ENCODE measurements around the gene FCER1G.
"Not testable (repeated sequence)": the region's sequence is repeated elsewhere in the genome, so short reads cannot be mapped to it uniquely, and the experiment has no call there.

FCER1G gene

DNA sequence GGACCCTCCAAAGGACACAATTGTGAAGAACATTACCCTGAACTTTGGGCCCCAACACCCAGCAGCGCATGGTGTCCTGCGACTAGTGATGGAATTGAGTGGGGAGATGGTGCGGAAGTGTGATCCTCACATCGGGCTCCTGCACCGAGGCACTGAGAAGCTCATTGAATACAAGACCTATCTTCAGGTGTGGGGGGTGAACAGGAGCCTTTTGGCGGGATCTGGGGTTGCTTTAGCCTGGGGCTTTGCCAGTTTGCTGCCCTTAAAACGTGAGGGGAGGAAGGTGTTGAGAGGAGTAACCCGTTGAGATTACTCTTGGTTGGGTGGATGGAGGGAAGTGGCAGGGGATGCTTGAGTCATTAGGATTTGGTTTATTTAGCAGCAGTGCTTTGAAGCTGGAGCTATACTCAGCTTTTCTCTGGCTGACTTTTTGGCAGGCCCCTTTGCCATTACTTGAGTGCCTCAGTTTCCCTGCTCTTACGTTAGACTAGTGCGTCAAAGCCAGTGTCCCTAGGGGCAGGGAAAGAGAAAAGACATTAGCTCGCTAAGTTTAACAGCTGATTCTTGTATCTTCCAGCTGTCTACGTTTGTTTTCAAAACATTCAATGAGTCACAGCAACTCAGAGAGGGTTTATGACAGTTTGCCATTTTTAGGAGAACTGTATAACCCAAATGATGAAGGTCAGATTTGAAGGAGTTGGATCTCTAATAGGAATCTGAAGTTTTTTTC is 8.5 kb upstream of the FCER1G start:
- Mint-ChIP-seq H3K4me3 (no peak overlapping the region), H3K36me3 (peaks cover 43 to 54% of the 10 kb centered on the region in 2 donors), H3K27me3 (no peaks in the 10 kb centered on the region), H3K27ac (no peak overlapping the region), H3K4me1 (peaks cover 24 to 30% of the 10 kb centered on the region in 2 donors), H3K9me3 (no peaks in the 10 kb centered on the region)
- DNase-seq (no peak), ATAC-seq (replicated peaks) (no peak)

DNA sequence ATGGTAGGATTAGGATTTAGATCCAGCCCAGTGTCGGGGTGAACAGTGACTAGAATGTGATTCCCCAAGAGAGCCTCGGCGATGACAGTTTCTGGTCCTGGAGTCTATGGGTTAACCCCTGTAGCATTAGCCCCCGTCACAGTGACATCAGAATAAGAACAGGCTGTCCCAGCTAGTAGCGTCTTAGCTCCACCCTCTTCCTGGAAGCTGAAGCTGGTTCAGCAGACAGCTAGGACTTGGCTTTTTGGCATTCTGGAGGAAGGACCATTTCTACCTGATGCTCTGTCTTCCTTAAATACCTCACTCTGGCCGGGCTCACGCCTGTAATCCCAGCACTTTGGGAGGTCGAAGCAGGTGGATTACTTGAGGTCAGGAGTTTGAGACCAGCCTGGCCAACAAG is 7.9 kb upstream of the FCER1G start:
- H3K27ac Mint-ChIP-seq: no peak overlapping the region
- H3K36me3 Mint-ChIP-seq: peaks cover 48 to 60% of the 10 kb centered on the region in 2 donors
- no peaks in the 10 kb centered on the region for H3K27me3 Mint-ChIP-seq
- H3K4me3 Mint-ChIP-seq: no peak overlapping the region
- DNase-seq (no peak), ATAC-seq (replicated peaks) (no peak)
- H3K9me3 Mint-ChIP-seq: no peaks in the 10 kb centered on the region
- peaks cover 22 to 26% of the 10 kb centered on the region in 2 donors for H3K4me1 Mint-ChIP-seq

DNA sequence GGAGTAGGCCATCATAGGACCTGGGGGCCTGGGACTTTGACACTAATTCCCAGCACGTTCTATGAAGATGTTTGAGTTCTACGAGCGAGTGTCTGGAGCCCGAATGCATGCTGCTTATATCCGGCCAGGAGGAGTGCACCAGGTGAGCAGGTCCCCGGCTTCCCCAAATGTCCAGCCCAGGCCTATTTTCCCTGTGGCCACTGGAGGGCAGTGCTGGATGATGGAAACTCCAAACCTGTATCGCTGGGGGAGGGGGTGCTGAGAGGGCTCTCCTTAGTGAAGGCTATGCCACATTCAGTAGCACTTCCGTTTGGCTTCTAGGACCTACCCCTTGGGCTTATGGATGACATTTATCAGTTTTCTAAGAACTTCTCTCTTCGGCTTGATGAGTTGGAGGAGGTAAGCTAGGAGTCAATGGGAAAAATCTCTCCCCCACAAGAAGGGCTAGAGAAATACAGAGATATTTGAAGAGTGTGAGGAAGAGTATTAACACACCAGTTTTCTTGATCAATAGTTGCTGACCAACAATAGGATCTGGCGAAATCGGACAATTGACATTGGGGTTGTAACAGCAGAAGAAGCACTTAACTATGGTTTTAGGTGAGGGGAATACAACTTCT is 5.2 kb upstream of the FCER1G start:
- Mint-ChIP-seq H3K27ac (no peak overlapping the region), H3K4me3 (no peak overlapping the region), H3K27me3 (peaks cover under 1 to 1% of the 10 kb centered on the region in 2 donors), H3K9me3 (no peaks in the 10 kb centered on the region), H3K36me3 (peaks cover 63 to 74% of the 10 kb centered on the region in 2 donors), H3K4me1 (peaks cover 16 to 25% of the 10 kb centered on the region in 2 donors)
- ATAC-seq (replicated peaks): peak; percentile 91 to 97
- peak; percentile 65 for DNase-seq

DNA sequence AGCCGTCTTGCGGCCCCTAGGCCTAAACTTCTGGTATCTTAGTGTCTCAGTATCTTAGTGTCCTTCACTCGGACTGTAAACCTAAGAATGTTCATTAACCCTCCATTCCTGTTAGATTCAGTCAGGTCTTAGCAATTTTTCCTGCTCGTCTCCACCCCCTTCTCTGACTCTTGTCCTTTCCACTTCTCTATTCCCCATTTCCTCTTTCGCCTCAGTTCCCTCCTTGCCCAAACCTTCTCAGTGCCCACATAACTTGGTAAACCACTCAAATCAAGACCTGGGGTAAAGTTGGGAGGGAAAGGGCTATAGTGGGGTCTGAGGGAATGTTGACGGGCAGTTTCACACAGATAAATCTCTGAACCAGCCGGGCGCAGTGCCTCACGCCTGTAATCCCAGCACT is 726 bp upstream of the FCER1G start:
- ATAC-seq (replicated peaks): no peak
- no peak overlapping the region for H3K27ac Mint-ChIP-seq
- no peak for DNase-seq
- H3K9me3 Mint-ChIP-seq: no peaks in the 10 kb centered on the region
- no peak overlapping the region for H3K4me3 Mint-ChIP-seq
- peaks cover 33 to 47% of the 10 kb centered on the region in 2 donors for H3K4me1 Mint-ChIP-seq
- peaks cover 56 to 58% of the 10 kb centered on the region in 2 donors for H3K36me3 Mint-ChIP-seq
- peaks cover 8 to 16% of the 10 kb centered on the region in 2 donors for H3K27me3 Mint-ChIP-seq

DNA sequence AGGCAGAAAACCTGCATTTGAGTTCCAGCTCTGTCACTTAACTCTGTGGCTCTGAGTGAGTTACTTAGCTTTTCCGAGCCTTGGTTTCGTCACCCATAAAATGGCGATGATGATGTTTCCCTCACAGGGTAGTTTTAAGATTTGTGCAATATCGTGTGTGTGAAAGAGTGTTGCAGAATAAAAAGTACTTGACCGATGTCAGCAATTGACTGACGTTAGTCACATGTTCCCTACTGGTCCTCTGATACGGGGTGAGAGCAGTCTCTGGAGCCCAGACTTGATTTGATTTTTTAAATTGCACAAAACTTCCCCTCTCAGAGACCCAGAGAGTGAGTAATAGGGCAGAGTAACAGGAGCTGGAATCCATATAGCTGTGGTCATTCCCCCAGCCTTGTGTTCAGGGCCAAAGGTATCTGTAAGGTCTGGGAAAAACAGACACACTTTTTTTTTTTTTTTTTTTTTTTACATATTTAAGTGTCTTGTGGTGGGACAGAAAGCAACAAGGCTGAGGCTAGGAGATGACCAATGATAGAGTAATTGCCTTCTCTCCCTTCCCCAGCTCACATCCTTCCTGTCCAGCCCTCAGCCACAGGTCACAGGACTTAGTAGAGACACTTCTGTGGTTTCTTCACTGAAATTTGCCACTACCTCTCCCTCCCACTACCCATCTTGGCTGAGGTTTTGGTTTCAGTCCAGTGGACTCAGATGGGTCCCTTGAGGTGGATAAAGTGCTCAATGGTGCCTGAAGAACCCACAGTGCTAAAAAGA is 2.0 kb downstream of the FCER1G start:
- ATAC-seq (replicated peaks) (peak; percentile 89 to 93), DNase-seq (peak; percentile 54)
- peaks cover 29 to 31% of the 10 kb centered on the region in 2 donors for H3K36me3 Mint-ChIP-seq
- H3K27me3 Mint-ChIP-seq: peaks cover 25 to 37% of the 10 kb centered on the region in 2 donors
- H3K4me3 Mint-ChIP-seq: no peak overlapping the region
- H3K27ac Mint-ChIP-seq: peak overlapping the region; percentile 26
- no peaks in the 10 kb centered on the region for H3K9me3 Mint-ChIP-seq
- peaks cover 26 to 40% of the 10 kb centered on the region in 2 donors for H3K4me1 Mint-ChIP-seq

DNA sequence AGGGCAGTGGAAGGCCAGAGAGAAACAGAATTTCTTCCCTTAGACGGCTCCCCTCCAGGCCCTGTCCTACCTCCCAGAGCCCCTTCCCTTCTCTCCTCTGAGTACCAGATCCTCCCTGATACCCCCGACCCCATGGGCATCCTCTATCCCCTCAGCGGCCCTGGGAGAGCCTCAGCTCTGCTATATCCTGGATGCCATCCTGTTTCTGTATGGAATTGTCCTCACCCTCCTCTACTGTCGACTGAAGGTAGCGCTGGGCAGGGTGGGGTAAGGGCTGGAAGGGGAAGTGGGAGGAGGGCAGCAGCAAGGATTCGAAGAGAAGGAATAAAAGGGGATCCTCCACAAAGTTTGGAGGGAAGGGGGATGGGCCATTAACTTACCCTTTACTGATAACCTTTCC is 2.7 kb downstream of the FCER1G start:
- Mint-ChIP-seq H3K4me1 (peaks cover 26 to 40% of the 10 kb centered on the region in 2 donors), H3K27me3 (peaks cover 32 to 44% of the 10 kb centered on the region in 2 donors), H3K4me3 (no peak overlapping the region), H3K36me3 (peaks cover 24 to 26% of the 10 kb centered on the region in 2 donors), H3K9me3 (no peaks in the 10 kb centered on the region), H3K27ac (no peak overlapping the region)
- ATAC-seq (replicated peaks) (no peak), DNase-seq (no peak)

DNA sequence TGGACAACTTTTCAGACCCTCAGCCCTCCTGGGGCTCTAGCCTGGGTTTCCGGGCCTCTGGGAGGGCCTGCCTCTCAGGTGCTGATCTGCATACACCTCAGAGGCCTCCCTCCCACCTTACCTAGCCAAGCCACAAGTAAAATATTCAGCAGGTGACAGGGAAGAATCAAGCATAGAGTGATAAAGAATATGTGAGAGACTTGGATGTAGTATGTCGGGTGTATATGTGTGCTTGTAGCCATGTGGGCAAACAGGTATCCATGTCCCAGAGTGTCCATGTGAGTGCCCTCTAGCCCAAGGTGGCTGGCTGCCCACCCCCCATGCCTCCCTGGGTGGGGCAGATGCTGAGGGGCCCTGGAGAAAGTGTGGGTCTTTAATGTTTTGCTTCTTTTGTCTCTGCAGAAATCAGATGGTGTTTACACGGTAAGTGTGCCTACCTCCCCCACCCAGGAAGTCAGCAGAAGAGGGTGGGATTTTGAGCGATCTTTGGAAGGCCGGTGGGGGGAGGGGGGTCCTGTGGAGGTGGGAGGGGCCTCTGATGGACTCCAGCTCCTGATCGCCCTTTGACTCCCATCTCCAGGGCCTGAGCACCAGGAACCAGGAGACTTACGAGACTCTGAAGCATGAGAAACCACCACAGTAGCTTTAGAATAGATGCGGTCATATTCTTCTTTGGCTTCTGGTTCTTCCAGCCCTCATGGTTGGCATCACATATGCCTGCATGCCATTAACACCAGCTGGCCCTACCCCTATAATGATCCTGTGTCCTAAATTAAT is 3.4 kb downstream of the FCER1G start:
- Mint-ChIP-seq H3K4me1 (peaks cover 26 to 40% of the 10 kb centered on the region in 2 donors), H3K27ac (peak overlapping the region; percentile 52), H3K4me3 (no peak overlapping the region), H3K36me3 (peaks cover 18 to 19% of the 10 kb centered on the region in 2 donors), H3K9me3 (no peaks in the 10 kb centered on the region), H3K27me3 (peaks cover 38 to 51% of the 10 kb centered on the region in 2 donors)
- no peak for DNase-seq
- ATAC-seq (replicated peaks): no peak

DNA sequence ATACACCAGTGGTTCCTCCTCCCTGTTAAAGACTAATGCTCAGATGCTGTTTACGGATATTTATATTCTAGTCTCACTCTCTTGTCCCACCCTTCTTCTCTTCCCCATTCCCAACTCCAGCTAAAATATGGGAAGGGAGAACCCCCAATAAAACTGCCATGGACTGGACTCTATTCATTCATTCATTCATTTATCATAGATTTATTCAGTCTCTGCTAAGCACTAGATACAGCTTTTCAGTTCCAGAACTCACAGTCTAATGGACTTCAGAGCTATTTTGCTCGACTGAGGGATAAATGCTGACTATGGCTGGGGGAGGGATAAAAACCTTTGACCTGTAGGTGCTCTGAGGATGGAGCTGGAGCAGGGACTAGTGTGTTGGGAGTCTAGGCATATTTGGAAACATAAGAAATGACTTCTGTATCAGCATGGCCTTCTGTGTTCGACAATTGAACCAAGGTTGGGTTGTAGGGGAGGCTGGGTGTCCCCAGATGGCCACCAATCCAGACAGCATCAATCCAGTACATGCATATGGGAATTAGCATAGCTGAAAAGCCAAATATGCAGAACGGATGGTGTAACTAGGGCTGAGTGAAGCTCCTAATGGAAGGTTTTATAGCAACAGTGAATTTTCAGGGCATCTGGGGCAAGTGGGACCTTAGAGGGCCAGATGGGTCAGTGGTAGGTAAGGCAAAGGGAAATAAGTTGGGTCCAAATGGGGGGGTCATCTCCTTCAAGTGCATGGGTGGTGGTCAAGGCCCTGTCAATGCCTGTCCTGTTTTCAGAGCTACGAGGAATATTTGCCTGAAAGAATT is 4.2 kb downstream of the FCER1G start:
- H3K4me1 Mint-ChIP-seq: peaks cover 26 to 38% of the 10 kb centered on the region in 2 donors
- peaks cover 45 to 57% of the 10 kb centered on the region in 2 donors for H3K27me3 Mint-ChIP-seq
- no peak for DNase-seq
- no peak for ATAC-seq (replicated peaks)
- peaks cover 10 to 11% of the 10 kb centered on the region in 2 donors for H3K36me3 Mint-ChIP-seq
- no peak overlapping the region for H3K4me3 Mint-ChIP-seq
- H3K27ac Mint-ChIP-seq: no peak overlapping the region
- no peaks in the 10 kb centered on the region for H3K9me3 Mint-ChIP-seq

DNA sequence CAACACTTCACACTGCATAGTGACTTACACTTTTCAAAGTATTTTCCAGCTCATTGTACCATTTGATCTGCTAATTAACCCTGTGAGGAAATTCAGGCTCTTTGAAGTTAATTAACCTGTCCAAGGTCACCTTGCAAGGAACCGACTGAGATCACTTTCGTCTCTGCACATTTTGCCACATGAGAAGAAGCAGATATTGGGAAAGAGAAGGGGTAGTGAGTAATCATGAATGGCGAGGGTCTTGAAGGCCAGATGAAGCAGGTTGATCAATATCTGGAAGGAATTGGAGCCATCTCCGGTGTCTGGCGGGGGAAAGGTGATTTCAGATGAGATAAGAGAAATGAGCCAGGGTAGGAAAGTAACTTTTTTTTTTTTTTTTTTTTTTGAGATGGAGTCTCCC is 4.9 kb downstream of the FCER1G start:
- Mint-ChIP-seq H3K36me3 (peaks cover 3 to 4% of the 10 kb centered on the region in 2 donors), H3K27ac (no peak overlapping the region), H3K4me3 (no peak overlapping the region), H3K4me1 (peaks cover 25 to 31% of the 10 kb centered on the region in 2 donors), H3K9me3 (no peaks in the 10 kb centered on the region), H3K27me3 (peaks cover 43 to 55% of the 10 kb centered on the region in 2 donors)
- DNase-seq: no peak
- no peak for ATAC-seq (replicated peaks)

DNA sequence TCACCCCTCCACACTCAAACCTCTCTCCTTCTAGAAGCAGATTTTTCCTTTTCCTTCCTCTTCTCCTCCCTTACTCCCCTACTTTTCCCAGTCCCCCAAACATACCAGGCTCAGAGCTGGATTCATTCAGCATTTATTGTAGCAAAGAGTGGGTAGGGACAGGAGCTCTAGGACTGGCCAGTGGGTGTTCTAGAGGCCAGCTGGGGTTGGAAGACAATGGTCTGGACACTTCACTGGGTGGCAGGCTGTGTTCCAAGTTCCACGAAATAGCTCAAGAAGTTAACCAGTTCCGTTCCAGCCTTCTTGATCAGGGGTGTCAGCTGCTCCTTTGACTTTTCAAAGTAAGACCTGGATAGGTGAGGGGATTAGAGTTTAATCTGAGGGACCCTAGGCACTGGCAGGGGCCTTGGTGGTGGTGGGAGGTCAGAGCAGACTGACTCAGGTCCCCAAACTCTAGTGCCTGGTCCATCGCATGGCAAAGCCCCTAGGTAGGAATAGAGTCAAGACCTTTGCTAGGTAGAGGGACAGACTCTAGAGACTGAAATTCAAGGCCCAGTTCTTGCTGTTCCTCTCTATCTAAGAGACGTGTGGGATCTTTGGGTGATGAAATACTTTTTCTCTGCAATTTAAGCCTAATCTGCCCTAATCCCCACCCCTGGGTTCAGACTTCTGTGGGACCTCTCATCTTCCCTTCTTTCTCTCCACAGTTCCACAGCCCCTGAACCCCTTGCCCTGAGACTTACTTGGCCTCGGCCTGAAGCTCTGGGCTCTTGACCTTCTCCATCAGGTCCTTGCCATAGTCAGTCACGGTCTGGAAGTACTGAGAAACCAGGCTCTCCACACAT is 7.3 kb downstream of the FCER1G start:
- Mint-ChIP-seq H3K4me3 (no peak overlapping the region), H3K36me3 (peaks cover 0 to 1% of the 10 kb centered on the region in 2 donors), H3K9me3 (no peaks in the 10 kb centered on the region), H3K4me1 (peaks cover 28 to 37% of the 10 kb centered on the region in 2 donors), H3K27ac (no peak overlapping the region), H3K27me3 (peaks cover 40 to 52% of the 10 kb centered on the region in 2 donors)
- no peak for DNase-seq
- ATAC-seq (replicated peaks): no peak

DNA sequence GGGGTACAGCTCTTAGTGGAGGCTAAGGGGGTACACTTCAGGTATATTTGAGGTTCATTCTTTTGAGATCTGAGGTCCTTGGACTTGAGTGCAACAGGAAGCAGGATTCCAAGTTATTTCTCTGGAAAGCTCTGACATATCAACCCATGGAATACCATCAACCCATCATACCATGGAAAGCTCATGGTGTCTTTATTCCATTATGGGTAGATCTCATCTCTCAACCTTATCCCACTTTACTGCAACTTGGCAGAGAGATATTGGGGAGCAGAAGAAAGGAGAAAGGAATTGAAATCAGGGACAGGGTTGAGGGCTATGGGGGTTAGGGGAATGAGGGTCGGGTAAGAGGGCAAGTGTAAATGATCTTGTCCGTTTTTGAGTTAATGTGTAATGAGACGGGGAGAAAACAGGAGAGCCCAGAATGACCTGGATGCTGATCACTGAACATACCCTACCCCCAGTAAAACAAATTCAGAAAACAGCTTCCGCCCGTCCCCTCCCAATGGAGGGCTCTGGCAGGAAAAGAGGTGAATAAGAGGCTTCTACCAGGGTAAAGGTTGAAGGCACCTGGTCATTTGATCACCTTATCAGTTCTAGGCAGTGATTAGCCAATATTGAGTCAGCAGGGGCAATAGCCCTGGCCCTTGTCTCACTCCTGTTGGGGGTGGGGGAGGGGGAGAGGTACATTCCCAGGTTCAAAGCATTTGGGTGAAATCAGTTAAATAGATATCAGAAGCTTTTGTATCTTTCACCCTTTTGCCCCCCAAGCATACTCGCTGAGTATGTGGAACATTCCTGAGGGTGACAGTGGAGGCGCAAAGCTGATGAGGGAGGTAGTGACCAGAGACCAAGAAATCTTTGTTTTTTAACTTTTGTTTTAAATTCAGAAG is 9.0 kb downstream of the FCER1G start:
- Mint-ChIP-seq H3K27ac (peak overlapping the region; percentile 81), H3K27me3 (peaks cover 40 to 44% of the 10 kb centered on the region in 2 donors)

DNA sequence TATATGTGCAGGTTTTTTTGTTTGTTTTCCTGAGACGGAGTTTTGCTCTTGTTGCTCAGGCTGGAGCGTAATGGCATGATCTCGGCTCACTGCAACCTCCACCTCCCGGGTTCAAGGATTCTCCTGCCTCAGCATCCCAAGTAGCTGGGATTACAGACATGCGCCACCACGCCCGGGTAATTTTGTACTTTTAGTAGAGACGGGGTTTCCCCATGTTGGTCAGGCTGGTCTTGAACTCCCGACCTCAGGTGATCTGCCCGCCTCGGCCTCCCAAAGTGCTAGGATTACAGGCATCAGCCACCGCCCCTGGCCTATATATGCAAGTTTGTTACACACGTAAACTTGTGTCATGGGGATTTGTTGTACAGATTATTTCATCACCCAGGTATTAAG is 9.6 kb downstream of the FCER1G start:
- DNase-seq: not testable (repeated sequence)

More for the DNA sequence above, 9.0 kb downstream of the FCER1G start:
- peaks cover 6 to 14% of the 10 kb centered on the region in 2 donors for H3K36me3 Mint-ChIP-seq
- peaks cover 24 to 30% of the 10 kb centered on the region in 2 donors for H3K4me1 Mint-ChIP-seq
- DNase-seq (no peak), ATAC-seq (replicated peaks) (no peak)
- H3K4me3 Mint-ChIP-seq: no peak overlapping the region
- H3K9me3 Mint-ChIP-seq: no peaks in the 10 kb centered on the region

More for the DNA sequence above, 9.6 kb downstream of the FCER1G start:
- not testable (repeated sequence) for H3K27ac Mint-ChIP-seq; ATAC-seq (replicated peaks); H3K4me3 Mint-ChIP-seq; H3K9me3 Mint-ChIP-seq
- Mint-ChIP-seq H3K27me3 (peaks cover 34 to 37% of the 10 kb centered on the region in 2 donors), H3K36me3 (peaks cover 11 to 19% of the 10 kb centered on the region in 2 donors), H3K4me1 (peaks cover 24 to 30% of the 10 kb centered on the region in 2 donors)
